Measurements from ENCODE around the gene NCF4. TPM values are rescaled to one million over a fixed set of nuclear protein-coding genes. Genes with fewer than 3 reads are reported as not detected.
A peak's percentile ranks its signal among the peaks of the same experiment; 100 is the strongest.

Gene NCF4
- total RNA-seq, 1 donor from 2014 or later, result not detected

DNA sequence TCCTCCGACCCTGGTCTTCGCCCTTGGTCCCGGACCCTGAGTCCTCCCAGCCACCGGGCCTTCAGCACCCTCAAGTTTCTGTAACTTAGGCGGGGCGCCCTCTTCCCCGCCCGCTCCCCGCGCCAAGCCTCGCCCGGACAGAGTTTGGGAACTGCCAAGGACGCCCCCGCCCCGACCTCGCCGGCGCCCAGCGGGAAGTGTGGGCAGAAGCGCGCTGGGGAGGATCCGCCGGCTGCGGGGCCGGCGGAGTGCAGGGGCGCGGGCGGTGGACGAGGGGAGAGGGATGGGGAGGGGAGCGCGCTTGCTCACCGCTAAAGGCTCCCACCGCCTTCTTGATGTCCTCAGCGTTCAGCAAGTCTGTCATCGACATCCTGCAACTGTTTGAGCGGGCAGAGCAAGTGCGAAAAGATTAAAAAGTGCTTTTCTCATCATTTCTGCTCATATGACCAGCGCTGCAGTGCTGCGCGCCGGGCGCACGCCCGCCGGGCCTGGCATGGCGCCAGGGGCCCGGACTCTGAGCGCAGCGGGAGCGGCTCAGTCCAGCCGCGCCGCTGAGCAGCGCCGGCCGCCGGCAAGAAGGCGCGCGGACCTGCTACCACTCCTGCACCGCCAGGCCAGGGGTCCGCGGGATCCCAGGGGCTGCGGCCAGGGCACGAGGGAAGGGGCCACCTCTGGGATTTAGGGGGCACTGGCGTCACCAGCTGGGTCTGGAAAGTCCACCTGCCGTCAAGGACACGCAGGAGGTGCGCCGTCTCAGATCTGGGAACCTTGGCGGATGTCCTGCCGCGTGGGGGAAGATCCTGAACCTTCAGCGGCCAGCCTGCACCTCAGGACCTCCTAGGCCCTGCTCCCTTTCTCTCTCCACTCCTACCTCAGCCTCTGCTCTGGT, 43.9 kb upstream of the NCF4 start, which contains the start of gene PVALB:
Gene PVALB, minus strand, starts transcription at position 400 of the 889 bp plus-strand sequence. Its CDS starts 30 bp downstream, at position 370.
- no peaks in the 10 kb centered on the region for H3K36me3 Mint-ChIP-seq (ENCODE audit: low read depth)
- TF ChIP-seq, protein P1, sequence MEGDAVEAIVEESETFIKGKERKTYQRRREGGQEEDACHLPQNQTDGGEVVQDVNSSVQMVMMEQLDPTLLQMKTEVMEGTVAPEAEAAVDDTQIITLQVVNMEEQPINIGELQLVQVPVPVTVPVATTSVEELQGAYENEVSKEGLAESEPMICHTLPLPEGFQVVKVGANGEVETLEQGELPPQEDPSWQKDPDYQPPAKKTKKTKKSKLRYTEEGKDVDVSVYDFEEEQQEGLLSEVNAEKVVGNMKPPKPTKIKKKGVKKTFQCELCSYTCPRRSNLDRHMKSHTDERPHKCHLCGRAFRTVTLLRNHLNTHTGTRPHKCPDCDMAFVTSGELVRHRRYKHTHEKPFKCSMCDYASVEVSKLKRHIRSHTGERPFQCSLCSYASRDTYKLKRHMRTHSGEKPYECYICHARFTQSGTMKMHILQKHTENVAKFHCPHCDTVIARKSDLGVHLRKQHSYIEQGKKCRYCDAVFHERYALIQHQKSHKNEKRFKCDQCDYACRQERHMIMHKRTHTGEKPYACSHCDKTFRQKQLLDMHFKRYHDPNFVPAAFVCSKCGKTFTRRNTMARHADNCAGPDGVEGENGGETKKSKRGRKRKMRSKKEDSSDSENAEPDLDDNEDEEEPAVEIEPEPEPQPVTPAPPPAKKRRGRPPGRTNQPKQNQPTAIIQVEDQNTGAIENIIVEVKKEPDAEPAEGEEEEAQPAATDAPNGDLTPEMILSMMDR (conservative IDR thresholded peaks at IDR 0.05), result no peak
- no peak within 1 kb of the TSS for H3K27ac Mint-ChIP-seq (ENCODE audit: unreplicated experiment)
- peak within 1 kb of the TSS; percentile 69 for H3K4me3 Mint-ChIP-seq
- DNase-seq (ENCODE audit: low read depth, low spot score), result no peak
- H3K27me3 Mint-ChIP-seq (ENCODE audit: low read depth), result peaks cover 94% of the 10 kb centered on the region
- H3K4me1 Mint-ChIP-seq, result peaks cover 6% of the 10 kb centered on the region
- no peaks in the 10 kb centered on the region for H3K9me3 Mint-ChIP-seq

DNA sequence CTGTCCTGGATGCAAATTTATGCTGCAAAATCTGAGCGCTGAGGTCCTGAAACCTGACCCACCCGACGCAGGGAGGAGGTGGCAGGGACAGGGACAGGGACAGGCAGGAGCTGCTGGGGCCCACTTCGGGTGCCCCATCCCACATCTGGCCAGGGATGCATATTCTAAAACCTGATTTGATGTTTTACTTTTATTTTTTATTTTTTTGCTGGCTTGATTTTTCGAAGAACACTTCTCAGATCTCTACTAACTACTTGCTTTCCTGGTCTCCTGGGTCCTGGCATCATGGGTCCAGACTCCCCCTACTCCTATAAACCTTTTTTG, 43.3 kb upstream of the NCF4 start:
- Mint-ChIP-seq H3K4me1 (peaks cover 6% of the 10 kb centered on the region), H3K4me3 (peak overlapping the region; percentile 65), H3K9me3 (no peaks in the 10 kb centered on the region), H3K27ac (ENCODE audit: unreplicated experiment) (no peak overlapping the region), H3K27me3 (ENCODE audit: low read depth) (peaks cover 88% of the 10 kb centered on the region), H3K36me3 (ENCODE audit: low read depth) (no peaks in the 10 kb centered on the region)
- TF ChIP-seq, protein P1 (conservative IDR thresholded peaks at IDR 0.05), result no peak
- no peak for DNase-seq (ENCODE audit: low read depth, low spot score)

- no peak overlapping the region for H3K4me3 Mint-ChIP-seq
Observed at GRCh38 chr22:36818010-36818642, 42.7 kb upstream of the NCF4 start.

GRCh38 chr22:36819112-36819511, 41.7 kb upstream of the NCF4 start:
- TF ChIP-seq, protein P1 (conservative IDR thresholded peaks at IDR 0.05), result no peak

More at GRCh38 chr22:36818010-36818642, 42.7 kb upstream of the NCF4 start:
- Mint-ChIP-seq H3K9me3 (no peaks in the 10 kb centered on the region), H3K4me1 (peaks cover 6% of the 10 kb centered on the region), H3K27me3 (ENCODE audit: low read depth) (peaks cover 82% of the 10 kb centered on the region), H3K27ac (ENCODE audit: unreplicated experiment) (no peak overlapping the region), H3K36me3 (ENCODE audit: low read depth) (no peaks in the 10 kb centered on the region)
- DNase-seq (ENCODE audit: low read depth, low spot score), result no peak
- TF ChIP-seq, protein P1 (conservative IDR thresholded peaks at IDR 0.05), result no peak

GRCh38 chr22:36822581-36822980, 38.2 kb upstream of the NCF4 start:
- H3K4me3 Mint-ChIP-seq, result no peak overlapping the region
- no peaks in the 10 kb centered on the region for H3K9me3 Mint-ChIP-seq
- H3K27ac Mint-ChIP-seq (ENCODE audit: unreplicated experiment), result no peak overlapping the region
- TF ChIP-seq, protein P1 (conservative IDR thresholded peaks at IDR 0.05), result no peak
- peaks cover 8% of the 10 kb centered on the region for H3K4me1 Mint-ChIP-seq
- no peak for DNase-seq (ENCODE audit: low read depth, low spot score)
- peaks cover 37% of the 10 kb centered on the region for H3K27me3 Mint-ChIP-seq (ENCODE audit: low read depth)
- H3K36me3 Mint-ChIP-seq (ENCODE audit: low read depth), result no peaks in the 10 kb centered on the region

More at GRCh38 chr22:36819112-36819511, 41.7 kb upstream of the NCF4 start:
- DNase-seq (ENCODE audit: low read depth, low spot score), result no peak
- H3K36me3 Mint-ChIP-seq (ENCODE audit: low read depth), result no peaks in the 10 kb centered on the region
- no peak overlapping the region for H3K4me3 Mint-ChIP-seq
- H3K27ac Mint-ChIP-seq (ENCODE audit: unreplicated experiment), result no peak overlapping the region
- H3K27me3 Mint-ChIP-seq (ENCODE audit: low read depth), result peaks cover 72% of the 10 kb centered on the region
- no peaks in the 10 kb centered on the region for H3K9me3 Mint-ChIP-seq
- peaks cover 6% of the 10 kb centered on the region for H3K4me1 Mint-ChIP-seq
